Germinal center (tissue), 1 donor: ENCODE measurements around the gene CYP4X1.
"Not testable (repeated sequence)": the region's sequence is repeated elsewhere in the genome, so short reads cannot be mapped to it uniquely, and the experiment has no call there.

Experiments
- DNase-seq: peaks from one replicate; pipeline ENCODE4 v3.0.0; 2012; ENCODE audit warnings: mixed read lengths, low spot score

The CYP4X1 gene

GRCh38 chr1:47023268-47024140 is at the start of gene CYP4X1:
Gene CYP4X1 (plus strand): TSS chr1:47023669. CDS start chr1:47023818, 149 bp downstream.
- DNase-seq: no peak

GRCh38 chr1:46983166-46983829 is 40.2 kb upstream of the CYP4X1 start:
- DNase-seq: no peak

- DNase-seq: no peak
Observed at GRCh38 chr1:46983830-46984586, 39.5 kb upstream of the CYP4X1 start.

- DNase-seq: not testable (repeated sequence)
Observed at GRCh38 chr1:46990541-46990940, 32.9 kb upstream of the CYP4X1 start.

- no peak for DNase-seq
Observed at GRCh38 chr1:46991083-46991923, 32.2 kb upstream of the CYP4X1 start.

- DNase-seq: no peak
Observed at GRCh38 chr1:46996659-46997281, 26.7 kb upstream of the CYP4X1 start.

GRCh38 chr1:47002211-47002610 is 21.3 kb upstream of the CYP4X1 start:
- no peak for DNase-seq

GRCh38 chr1:47003896-47004403 is 19.5 kb upstream of the CYP4X1 start:
- DNase-seq: no peak

GRCh38 chr1:47006437-47006836 is 17.0 kb upstream of the CYP4X1 start:
- DNase-seq: not testable (repeated sequence)

- no peak for DNase-seq
Observed at GRCh38 chr1:47013293-47013692, 10.2 kb upstream of the CYP4X1 start.

- DNase-seq: no peak
Observed at GRCh38 chr1:47021070-47021469, 2.4 kb upstream of the CYP4X1 start.

- no peak for DNase-seq
Observed at GRCh38 chr1:47024141-47024801, 802 bp downstream of the CYP4X1 start.

GRCh38 chr1:47030170-47030805 is 6.8 kb downstream of the CYP4X1 start:
- no peak for DNase-seq

- no peak for DNase-seq
Observed at GRCh38 chr1:47031059-47031458, 7.6 kb downstream of the CYP4X1 start.

- no peak for DNase-seq
Observed at GRCh38 chr1:47031585-47031984, 8.1 kb downstream of the CYP4X1 start.

- no peak for DNase-seq
Observed at GRCh38 chr1:47036764-47037163, 13.3 kb downstream of the CYP4X1 start.

- no peak for DNase-seq
Observed at GRCh38 chr1:47059376-47059775, 35.9 kb downstream of the CYP4X1 start.

- DNase-seq: no peak
Observed at GRCh38 chr1:47067097-47067594, 43.7 kb downstream of the CYP4X1 start, which contains the start of gene CYP4Z1. Gene CYP4Z1 (plus strand): TSS chr1:47067231. CDS start chr1:47067491, 260 bp downstream.

- DNase-seq: not testable (repeated sequence)
Observed at GRCh38 chr1:47069080-47069479, 45.6 kb downstream of the CYP4X1 start.

- not testable (repeated sequence) for DNase-seq
Observed at GRCh38 chr1:47069509-47069908, 46.0 kb downstream of the CYP4X1 start.
